ENCODE results near the gene GLI2. TPM values are rescaled to one million over a fixed set of nuclear protein-coding genes. Genes with fewer than 3 reads are reported as not detected.

GLI2 gene
- total and polyA plus RNA-seq, 2 experiments from 2014 or later: 53.6 to 57.0 TPM

DNA sequence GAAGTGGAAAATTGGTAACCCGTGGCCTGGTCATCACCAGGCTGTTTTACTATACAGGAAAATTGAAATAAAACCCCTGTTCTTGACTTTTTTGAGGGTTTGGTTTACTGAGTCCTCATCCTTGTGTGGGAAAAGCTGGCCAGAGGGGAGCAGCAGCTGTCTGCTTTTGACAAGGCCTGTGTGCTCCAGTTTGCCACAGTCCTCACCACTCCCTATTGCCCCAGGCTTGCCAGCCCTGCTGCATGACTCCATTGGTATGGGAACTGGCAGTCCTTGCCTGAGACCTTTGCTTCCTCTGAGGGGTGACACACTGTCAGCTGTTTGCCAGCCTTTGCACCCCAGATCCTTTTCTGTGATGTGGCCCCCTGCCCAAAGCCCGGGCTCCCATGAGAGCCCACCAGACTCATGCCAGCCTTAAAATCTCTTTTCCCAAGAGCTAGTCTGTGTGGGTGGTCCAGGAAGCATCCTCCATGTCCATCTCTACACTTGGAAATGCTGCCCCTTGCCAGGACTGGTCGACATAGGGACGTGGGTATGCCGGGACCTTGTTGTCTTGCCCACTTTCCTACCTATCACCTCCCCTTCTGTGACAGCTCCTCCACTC, 39.0 kb downstream of the GLI2 start:
- H3K4me3 Mint-ChIP-seq: no peak overlapping the region
- Histone ChIP-seq H3K4me2 (0 out of 2 replicates have a peak overlapping the region, but pooled peaks have one; percentile 32), H3K27me3 (ENCODE audit: insufficient read depth) (no peaks in the 10 kb centered on the region), H3K79me2 (replicated peaks; ENCODE audit: insufficient read depth) (peaks cover 97% of the 10 kb centered on the region), H3K9me2 (ENCODE audit: insufficient read depth) (no peaks in the 10 kb centered on the region), H3F3A (replicated peaks; ENCODE audit: low read depth) (0 out of 2 replicates have a peak, but pooled peaks cover 7% of the 10 kb centered on the region), H3K27ac (ENCODE audit: low read depth) (no peak overlapping the region), H3K4me3 (no peak overlapping the region), H3K36me3 (ENCODE audit: insufficient read depth) (no peaks in the 10 kb centered on the region), H3K4me1 (ENCODE audit: insufficient read depth) (peaks cover 48% of the 10 kb centered on the region), H2AFZ (no peak overlapping the region), H4K20me1 (replicated peaks; ENCODE audit: insufficient read depth) (peaks cover 38% of the 10 kb centered on the region)
- no peaks in the 10 kb centered on the region for H3K9me3 Mint-ChIP-seq
- peaks cover 13% of the 10 kb centered on the region for H3K27me3 Mint-ChIP-seq (ENCODE audit: insufficient read depth, low read depth, poor library complexity)
- ATAC-seq (no peak), DNase-seq (ENCODE audit: low spot score) (no peak)
- H3K4me1 Mint-ChIP-seq: peaks cover 66% of the 10 kb centered on the region
- TF ChIP-seq, protein P1, sequence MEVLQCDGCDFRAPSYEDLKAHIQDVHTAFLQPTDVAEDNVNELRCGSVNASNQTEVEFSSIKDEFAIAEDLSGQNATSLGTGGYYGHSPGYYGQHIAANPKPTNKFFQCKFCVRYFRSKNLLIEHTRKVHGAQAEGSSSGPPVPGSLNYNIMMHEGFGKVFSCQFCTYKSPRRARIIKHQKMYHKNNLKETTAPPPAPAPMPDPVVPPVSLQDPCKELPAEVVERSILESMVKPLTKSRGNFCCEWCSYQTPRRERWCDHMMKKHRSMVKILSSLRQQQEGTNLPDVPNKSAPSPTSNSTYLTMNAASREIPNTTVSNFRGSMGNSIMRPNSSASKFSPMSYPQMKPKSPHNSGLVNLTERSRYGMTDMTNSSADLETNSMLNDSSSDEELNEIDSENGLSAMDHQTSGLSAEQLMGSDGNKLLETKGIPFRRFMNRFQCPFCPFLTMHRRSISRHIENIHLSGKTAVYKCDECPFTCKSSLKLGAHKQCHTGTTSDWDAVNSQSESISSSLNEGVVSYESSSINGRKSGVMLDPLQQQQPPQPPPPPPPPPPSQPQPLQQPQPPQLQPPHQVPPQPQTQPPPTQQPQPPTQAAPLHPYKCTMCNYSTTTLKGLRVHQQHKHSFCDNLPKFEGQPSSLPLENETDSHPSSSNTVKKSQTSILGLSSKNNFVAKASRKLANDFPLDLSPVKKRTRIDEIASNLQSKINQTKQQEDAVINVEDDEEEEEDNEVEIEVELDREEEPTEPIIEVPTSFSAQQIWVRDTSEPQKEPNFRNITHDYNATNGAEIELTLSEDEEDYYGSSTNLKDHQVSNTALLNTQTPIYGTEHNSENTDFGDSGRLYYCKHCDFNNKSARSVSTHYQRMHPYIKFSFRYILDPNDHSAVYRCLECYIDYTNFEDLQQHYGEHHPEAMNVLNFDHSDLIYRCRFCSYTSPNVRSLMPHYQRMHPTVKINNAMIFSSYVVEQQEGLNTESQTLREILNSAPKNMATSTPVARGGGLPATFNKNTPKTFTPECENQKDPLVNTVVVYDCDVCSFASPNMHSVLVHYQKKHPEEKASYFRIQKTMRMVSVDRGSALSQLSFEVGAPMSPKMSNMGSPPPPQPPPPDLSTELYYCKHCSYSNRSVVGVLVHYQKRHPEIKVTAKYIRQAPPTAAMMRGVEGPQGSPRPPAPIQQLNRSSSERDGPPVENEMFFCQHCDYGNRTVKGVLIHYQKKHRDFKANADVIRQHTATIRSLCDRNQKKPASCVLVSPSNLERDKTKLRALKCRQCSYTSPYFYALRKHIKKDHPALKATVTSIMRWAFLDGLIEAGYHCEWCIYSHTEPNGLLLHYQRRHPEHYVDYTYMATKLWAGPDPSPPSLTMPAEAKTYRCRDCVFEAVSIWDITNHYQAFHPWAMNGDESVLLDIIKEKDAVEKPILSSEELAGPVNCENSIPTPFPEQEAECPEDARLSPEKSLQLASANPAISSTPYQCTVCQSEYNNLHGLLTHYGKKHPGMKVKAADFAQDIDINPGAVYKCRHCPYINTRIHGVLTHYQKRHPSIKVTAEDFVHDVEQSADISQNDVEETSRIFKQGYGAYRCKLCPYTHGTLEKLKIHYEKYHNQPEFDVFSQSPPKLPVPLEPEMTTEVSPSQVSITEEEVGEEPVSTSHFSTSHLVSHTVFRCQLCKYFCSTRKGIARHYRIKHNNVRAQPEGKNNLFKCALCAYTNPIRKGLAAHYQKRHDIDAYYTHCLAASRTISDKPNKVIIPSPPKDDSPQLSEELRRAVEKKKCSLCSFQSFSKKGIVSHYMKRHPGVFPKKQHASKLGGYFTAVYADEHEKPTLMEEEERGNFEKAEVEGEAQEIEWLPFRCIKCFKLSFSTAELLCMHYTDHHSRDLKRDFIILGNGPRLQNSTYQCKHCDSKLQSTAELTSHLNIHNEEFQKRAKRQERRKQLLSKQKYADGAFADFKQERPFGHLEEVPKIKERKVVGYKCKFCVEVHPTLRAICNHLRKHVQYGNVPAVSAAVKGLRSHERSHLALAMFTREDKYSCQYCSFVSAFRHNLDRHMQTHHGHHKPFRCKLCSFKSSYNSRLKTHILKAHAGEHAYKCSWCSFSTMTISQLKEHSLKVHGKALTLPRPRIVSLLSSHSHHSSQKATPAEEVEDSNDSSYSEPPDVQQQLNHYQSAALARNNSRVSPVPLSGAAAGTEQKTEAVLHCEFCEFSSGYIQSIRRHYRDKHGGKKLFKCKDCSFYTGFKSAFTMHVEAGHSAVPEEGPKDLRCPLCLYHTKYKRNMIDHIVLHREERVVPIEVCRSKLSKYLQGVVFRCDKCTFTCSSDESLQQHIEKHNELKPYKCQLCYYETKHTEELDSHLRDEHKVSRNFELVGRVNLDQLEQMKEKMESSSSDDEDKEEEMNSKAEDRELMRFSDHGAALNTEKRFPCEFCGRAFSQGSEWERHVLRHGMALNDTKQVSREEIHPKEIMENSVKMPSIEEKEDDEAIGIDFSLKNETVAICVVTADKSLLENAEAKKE (CRISPR knock-in tag; IDR thresholded peaks at IDR 0.05): no peak
- TF ChIP-seq JUNB (IDR thresholded peaks at IDR 0.05; ENCODE audit: unreplicated experiment) (no peak), EZH2phosphoT487 (IDR thresholded peaks at IDR 0.05; ENCODE audit: unreplicated experiment) (no peak), STAT1 (IDR thresholded peaks at IDR 0.05; ENCODE audit: unreplicated experiment) (no peak), CREB1 (CRISPR knock-in tag; IDR thresholded peaks at IDR 0.05; ENCODE audit: low read depth) (no peak), ZNF331 (CRISPR knock-in tag; IDR thresholded peaks at IDR 0.05; ENCODE audit: low read depth) (no peak), NANOG (IDR thresholded peaks at IDR 0.05; ENCODE audit: borderline replicate concordance) (no peak), POLR2AphosphoS5 (IDR thresholded peaks at IDR 0.05; ENCODE audit: low read depth) (no peak), EZH2 (IDR thresholded peaks at IDR 0.05; ENCODE audit: low read depth, unreplicated experiment) (no peak), ZNF114 (CRISPR knock-in tag; IDR thresholded peaks at IDR 0.05) (no peak)
- TF ChIP-seq, protein P2, sequence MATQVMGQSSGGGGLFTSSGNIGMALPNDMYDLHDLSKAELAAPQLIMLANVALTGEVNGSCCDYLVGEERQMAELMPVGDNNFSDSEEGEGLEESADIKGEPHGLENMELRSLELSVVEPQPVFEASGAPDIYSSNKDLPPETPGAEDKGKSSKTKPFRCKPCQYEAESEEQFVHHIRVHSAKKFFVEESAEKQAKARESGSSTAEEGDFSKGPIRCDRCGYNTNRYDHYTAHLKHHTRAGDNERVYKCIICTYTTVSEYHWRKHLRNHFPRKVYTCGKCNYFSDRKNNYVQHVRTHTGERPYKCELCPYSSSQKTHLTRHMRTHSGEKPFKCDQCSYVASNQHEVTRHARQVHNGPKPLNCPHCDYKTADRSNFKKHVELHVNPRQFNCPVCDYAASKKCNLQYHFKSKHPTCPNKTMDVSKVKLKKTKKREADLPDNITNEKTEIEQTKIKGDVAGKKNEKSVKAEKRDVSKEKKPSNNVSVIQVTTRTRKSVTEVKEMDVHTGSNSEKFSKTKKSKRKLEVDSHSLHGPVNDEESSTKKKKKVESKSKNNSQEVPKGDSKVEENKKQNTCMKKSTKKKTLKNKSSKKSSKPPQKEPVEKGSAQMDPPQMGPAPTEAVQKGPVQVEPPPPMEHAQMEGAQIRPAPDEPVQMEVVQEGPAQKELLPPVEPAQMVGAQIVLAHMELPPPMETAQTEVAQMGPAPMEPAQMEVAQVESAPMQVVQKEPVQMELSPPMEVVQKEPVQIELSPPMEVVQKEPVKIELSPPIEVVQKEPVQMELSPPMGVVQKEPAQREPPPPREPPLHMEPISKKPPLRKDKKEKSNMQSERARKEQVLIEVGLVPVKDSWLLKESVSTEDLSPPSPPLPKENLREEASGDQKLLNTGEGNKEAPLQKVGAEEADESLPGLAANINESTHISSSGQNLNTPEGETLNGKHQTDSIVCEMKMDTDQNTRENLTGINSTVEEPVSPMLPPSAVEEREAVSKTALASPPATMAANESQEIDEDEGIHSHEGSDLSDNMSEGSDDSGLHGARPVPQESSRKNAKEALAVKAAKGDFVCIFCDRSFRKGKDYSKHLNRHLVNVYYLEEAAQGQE (IDR thresholded peaks at IDR 0.05; ENCODE audit: unreplicated experiment): no peak
- TF ChIP-seq, protein P3, sequence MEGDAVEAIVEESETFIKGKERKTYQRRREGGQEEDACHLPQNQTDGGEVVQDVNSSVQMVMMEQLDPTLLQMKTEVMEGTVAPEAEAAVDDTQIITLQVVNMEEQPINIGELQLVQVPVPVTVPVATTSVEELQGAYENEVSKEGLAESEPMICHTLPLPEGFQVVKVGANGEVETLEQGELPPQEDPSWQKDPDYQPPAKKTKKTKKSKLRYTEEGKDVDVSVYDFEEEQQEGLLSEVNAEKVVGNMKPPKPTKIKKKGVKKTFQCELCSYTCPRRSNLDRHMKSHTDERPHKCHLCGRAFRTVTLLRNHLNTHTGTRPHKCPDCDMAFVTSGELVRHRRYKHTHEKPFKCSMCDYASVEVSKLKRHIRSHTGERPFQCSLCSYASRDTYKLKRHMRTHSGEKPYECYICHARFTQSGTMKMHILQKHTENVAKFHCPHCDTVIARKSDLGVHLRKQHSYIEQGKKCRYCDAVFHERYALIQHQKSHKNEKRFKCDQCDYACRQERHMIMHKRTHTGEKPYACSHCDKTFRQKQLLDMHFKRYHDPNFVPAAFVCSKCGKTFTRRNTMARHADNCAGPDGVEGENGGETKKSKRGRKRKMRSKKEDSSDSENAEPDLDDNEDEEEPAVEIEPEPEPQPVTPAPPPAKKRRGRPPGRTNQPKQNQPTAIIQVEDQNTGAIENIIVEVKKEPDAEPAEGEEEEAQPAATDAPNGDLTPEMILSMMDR (conservative IDR thresholded peaks at IDR 0.05; ENCODE audit: low read depth in 2 of 2): no peak
- TF ChIP-seq, protein P4, sequence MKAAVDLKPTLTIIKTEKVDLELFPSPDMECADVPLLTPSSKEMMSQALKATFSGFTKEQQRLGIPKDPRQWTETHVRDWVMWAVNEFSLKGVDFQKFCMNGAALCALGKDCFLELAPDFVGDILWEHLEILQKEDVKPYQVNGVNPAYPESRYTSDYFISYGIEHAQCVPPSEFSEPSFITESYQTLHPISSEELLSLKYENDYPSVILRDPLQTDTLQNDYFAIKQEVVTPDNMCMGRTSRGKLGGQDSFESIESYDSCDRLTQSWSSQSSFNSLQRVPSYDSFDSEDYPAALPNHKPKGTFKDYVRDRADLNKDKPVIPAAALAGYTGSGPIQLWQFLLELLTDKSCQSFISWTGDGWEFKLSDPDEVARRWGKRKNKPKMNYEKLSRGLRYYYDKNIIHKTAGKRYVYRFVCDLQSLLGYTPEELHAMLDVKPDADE (IDR thresholded peaks at IDR 0.05): no peak
- H3K27ac Mint-ChIP-seq: no peak overlapping the region
- H3K36me3 Mint-ChIP-seq (ENCODE audit: low read depth): no peaks in the 10 kb centered on the region
